Measurements from ENCODE around the gene GRIN3B. TPM values are rescaled to one million over a fixed set of nuclear protein-coding genes. Genes with fewer than 3 reads are reported as not detected.

Gene GRIN3B
- total RNA-seq, 6 donors from 2014 or later = 0.06 to 18.9 (median 5.6) TPM

GRCh38 chr19:1049106-1049505 lies 48.9 kb downstream of the GRIN3B start:
- TF ChIP-seq POLR2AphosphoS5 (IDR thresholded peaks at IDR 0.05) (no peak), POLR2A (IDR thresholded peaks at IDR 0.05) (no peak), EP300 (IDR thresholded peaks at IDR 0.05) (no peak)
- TF ChIP-seq, protein P1, sequence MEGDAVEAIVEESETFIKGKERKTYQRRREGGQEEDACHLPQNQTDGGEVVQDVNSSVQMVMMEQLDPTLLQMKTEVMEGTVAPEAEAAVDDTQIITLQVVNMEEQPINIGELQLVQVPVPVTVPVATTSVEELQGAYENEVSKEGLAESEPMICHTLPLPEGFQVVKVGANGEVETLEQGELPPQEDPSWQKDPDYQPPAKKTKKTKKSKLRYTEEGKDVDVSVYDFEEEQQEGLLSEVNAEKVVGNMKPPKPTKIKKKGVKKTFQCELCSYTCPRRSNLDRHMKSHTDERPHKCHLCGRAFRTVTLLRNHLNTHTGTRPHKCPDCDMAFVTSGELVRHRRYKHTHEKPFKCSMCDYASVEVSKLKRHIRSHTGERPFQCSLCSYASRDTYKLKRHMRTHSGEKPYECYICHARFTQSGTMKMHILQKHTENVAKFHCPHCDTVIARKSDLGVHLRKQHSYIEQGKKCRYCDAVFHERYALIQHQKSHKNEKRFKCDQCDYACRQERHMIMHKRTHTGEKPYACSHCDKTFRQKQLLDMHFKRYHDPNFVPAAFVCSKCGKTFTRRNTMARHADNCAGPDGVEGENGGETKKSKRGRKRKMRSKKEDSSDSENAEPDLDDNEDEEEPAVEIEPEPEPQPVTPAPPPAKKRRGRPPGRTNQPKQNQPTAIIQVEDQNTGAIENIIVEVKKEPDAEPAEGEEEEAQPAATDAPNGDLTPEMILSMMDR (IDR thresholded peaks at IDR 0.05) = no peak
- peaks cover 0 to 14% (median 5%) of the 10 kb centered on the region in 4 donors for H3K36me3 ChIP-seq
- no peak for ATAC-seq (ENCODE audit: low FRiP score in 2 of 2)
- DNase-seq = peak in 1 of 2 donors; percentile 46
- H3K27ac ChIP-seq = no peak overlapping the region
- no peaks in the 10 kb centered on the region for H3K27me3 ChIP-seq
- no peak overlapping the region for H3K4me3 ChIP-seq
- H3K4me1 ChIP-seq = no peaks in the 10 kb centered on the region
- no peaks in the 10 kb centered on the region for H3K9me3 ChIP-seq
- 94 to 96% methylated on average over 4 to 13 of the region's 17 CpGs for WGBS, 2 donors

DNA sequence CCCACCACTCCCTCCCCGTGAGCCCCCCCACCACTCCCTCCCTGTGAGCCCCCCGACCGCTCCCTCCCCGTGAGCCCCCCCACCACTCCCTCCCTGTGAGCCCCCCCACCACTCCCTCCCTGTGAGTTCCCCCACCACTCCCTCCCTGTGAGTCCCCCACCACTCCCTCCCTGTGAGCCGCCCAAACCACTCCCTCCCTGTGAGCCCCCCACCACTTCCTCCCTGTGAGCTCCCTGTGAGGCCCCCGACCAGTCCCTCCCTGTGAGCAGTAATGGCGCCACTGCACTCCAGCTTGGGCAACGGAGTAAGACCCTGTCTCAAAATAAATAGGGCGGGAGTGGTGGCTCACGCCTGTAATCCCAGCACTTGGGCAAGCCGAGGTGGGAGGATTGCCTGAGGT lies 49.6 kb downstream of the GRIN3B start:
- DNase-seq (no peak), ATAC-seq (ENCODE audit: low FRiP score in 2 of 2) (no peak)
- H3K4me3 ChIP-seq = no peak overlapping the region
- TF ChIP-seq, protein P1 (IDR thresholded peaks at IDR 0.05) = no peak
- TF ChIP-seq POLR2A (IDR thresholded peaks at IDR 0.05) (no peak), POLR2AphosphoS5 (IDR thresholded peaks at IDR 0.05) (no peak), EP300 (IDR thresholded peaks at IDR 0.05) (no peak)
- peaks cover 0 to 13% (median 5%) of the 10 kb centered on the region in 4 donors for H3K36me3 ChIP-seq
- H3K27me3 ChIP-seq = no peaks in the 10 kb centered on the region
- H3K9me3 ChIP-seq = no peaks in the 10 kb centered on the region
- H3K27ac ChIP-seq = no peak overlapping the region
- WGBS, 2 donors = 53 to 65% methylated on average over 5 of the region's 11 CpGs
- H3K4me1 ChIP-seq = no peaks in the 10 kb centered on the region

DNA sequence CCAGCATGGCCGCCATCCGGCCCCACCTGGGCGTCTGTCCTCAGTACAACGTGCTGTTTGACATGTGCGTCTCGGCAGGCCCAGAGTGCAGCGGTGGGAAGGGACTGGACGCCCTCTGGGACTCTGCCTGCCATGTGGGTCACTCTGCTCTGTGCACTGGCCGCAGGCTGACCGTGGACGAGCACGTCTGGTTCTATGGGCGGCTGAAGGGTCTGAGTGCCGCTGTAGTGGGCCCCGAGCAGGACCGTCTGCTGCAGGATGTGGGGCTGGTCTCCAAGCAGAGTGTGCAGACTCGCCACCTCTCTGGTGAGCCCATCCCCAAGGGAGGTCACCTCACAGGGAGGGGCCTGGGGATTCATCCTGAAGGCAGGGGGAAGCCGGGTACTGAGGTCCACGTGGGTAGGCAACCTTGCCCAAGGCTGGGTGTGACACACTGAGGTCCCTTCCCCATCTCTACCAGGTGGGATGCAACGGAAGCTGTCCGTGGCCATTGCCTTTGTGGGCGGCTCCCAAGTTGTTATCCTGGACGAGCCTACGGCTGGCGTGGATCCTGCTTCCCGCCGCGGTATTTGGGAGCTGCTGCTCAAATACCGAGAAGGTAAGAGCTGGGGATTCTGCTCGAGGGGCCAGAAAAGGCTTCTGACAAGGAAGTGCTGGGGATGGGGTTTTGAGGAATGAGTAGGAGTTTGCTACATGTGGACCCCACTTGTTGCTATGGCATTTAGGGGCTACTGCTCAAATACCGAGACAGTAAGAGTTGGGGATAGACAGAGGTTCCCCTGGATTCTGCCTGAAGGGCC lies 51.0 kb downstream of the GRIN3B start:
- Histone ChIP-seq H3K27me3 (no peaks in the 10 kb centered on the region), H3K4me1 (no peaks in the 10 kb centered on the region), H3K36me3 (peaks cover 0 to 16% (median 5%) of the 10 kb centered on the region in 4 donors), H3K9me3 (peaks cover 0 to 2% (median 0%) of the 10 kb centered on the region in 4 donors), H3K4me3 (no peak overlapping the region), H3K27ac (no peak overlapping the region)
- WGBS, 2 donors = 87 to 95% methylated on average over 14 to 17 of the region's 31 CpGs
- DNase-seq (peak in 1 of 2 donors; percentile 79), ATAC-seq (ENCODE audit: low FRiP score in 2 of 2) (no peak)
- TF ChIP-seq, protein P1 (IDR thresholded peaks at IDR 0.05) = no peak
- no peak for TF ChIP-seq POLR2AphosphoS5 (IDR thresholded peaks at IDR 0.05)
- TF ChIP-seq POLR2A (IDR thresholded peaks at IDR 0.05) = no peak
- no peak for TF ChIP-seq EP300 (IDR thresholded peaks at IDR 0.05)

- 94 to 98% methylated on average over 15 to 16 of the region's 17 CpGs for WGBS, 2 donors
- no peak for ATAC-seq (ENCODE audit: low FRiP score in 2 of 2)
Observed at GRCh38 chr19:1051791-1052190, 51.6 kb downstream of the GRIN3B start.

More at GRCh38 chr19:1051791-1052190, 51.6 kb downstream of the GRIN3B start:
- peak in 1 of 2 donors; percentile 74 for DNase-seq
- H3K36me3 ChIP-seq = peaks cover 0 to 21% (median 7%) of the 10 kb centered on the region in 4 donors
- H3K4me1 ChIP-seq = no peaks in the 10 kb centered on the region
- no peaks in the 10 kb centered on the region for H3K27me3 ChIP-seq
- H3K27ac ChIP-seq = no peak overlapping the region
- peaks cover 0 to 8% (median 3%) of the 10 kb centered on the region in 4 donors for H3K9me3 ChIP-seq
- TF ChIP-seq POLR2AphosphoS5 (IDR thresholded peaks at IDR 0.05) (no peak), EP300 (IDR thresholded peaks at IDR 0.05) (no peak), POLR2A (IDR thresholded peaks at IDR 0.05) (no peak)
- TF ChIP-seq, protein P1 (IDR thresholded peaks at IDR 0.05) = no peak
- no peak overlapping the region for H3K4me3 ChIP-seq
